ENCODE results near the gene SPPL2B. TPM values are rescaled to one million over a fixed set of nuclear protein-coding genes. Genes with fewer than 3 reads are reported as not detected.
"Not testable (repeated sequence)": the region's sequence is repeated elsewhere in the genome, so short reads cannot be mapped to it uniquely, and the experiment has no call there.

SPPL2B gene
- total and polyA plus RNA-seq, 5 experiments from 2014 or later, result 10.5 to 175 (median 17.3) TPM

DNA sequence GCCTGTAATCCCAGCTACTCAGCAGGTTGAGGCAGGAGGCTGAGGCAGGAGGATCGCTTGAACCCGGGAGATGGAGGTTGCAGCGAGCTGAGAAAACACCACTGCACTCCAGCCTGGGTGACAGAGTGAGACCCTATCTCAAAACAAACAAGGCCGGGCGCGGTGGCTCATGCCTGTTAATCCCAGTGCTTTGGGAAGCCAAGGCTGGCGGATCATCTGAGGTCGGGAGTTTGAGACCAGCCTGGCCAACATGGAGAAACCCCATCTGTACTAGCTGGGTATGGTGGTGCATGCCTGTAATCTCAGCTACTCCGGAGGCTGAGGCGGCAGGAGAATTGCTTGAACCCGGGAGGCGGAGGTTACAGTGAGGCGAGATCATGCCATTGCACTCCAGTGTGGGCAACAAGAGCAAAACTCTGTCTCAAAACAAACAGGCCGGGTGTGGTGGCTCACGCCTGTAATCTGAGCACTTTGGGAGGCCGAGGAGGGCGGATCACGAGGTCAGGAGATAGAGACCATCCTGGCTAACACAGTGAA is 66.9 kb downstream of the SPPL2B start:
- not testable (repeated sequence) for ATAC-seq, DNase-seq, H3K27me3 Mint-ChIP-seq, H3K36me3 Mint-ChIP-seq, H3K4me3 Mint-ChIP-seq, H3K9me3 Mint-ChIP-seq
- H3K4me1 Mint-ChIP-seq, result peaks cover 3 to 16% (median 5%) of the 10 kb centered on the region in 4 donors
- POLR2A ChIA-PET, result interaction anchor here (0.5 to 2.7 kb wide), 3 partner anchors 32 to 125 kb away, joined by 5 to 15 read pairs (median 7); partner anchors contain the start of gene TIMM13
- peak overlapping the region in 2 of 10 donors; percentile 70 to 86 for H3K27ac Mint-ChIP-seq

DNA sequence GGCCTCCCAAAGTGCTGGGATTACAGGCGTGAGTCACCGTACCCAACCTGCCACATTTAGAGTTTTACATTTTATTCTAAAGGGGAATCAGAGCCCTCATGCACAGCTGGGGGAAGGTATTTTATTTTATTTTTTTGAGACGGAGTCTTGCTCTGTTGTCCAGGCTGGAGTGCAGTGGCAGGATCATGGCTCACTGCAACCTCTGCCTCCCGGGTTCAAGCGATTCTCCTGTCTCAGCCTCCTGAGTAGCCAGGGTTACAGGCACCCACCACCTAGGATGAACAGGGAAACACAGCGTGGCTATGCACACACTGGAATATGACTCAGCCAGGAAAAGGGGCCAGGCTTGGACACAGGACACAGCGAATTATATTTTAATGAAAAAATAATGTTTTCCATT is 68.7 kb downstream of the SPPL2B start:
- POLR2A ChIA-PET, H3K27me3 Mint-ChIP-seq, H3K9me3 Mint-ChIP-seq, H3K4me3 Mint-ChIP-seq, H3K27ac Mint-ChIP-seq, DNase-seq, H3K36me3 Mint-ChIP-seq, ATAC-seq: not testable (repeated sequence)
- H3K4me1 Mint-ChIP-seq, result peaks cover 0 to 12% (median under 1%) of the 10 kb centered on the region in 4 donors

DNA sequence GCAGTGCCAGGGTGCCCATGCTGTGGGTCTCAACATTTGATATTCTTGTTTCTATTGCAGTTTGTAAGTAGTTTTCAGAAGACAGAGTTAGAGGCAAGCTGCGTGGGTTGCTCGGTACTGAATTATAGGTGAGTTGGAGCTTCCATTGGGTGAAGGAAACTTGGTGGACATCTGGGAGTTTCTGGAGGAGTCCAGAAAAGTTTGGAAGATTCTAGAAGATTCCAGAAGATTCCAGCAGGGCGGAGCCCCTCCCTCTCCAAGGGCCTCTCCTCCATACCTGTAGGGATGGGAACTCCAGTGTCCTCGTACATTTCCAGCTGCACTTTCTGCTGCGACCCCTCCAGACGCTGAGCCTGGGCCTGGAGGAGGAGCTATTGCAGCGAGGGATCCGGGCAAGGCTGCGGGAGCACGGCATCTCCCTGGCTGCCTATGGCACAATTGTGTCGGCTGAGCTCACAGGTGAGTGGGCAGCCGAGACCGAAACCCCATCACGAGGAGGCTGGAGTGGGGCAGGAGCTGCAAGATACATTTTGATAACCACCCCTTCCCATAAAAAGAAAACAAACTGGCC is 70.3 kb downstream of the SPPL2B start:
- no peaks in the 10 kb centered on the region for H3K9me3 Mint-ChIP-seq
- POLR2A ChIA-PET, result no interaction called here
- DNase-seq, result no peak
- peaks cover 0 to 1% (median 0%) of the 10 kb centered on the region in 5 donors for H3K27me3 Mint-ChIP-seq
- no peak for ATAC-seq
- peaks cover 0 to 12% (median 2%) of the 10 kb centered on the region in 4 donors for H3K4me1 Mint-ChIP-seq
- H3K27ac Mint-ChIP-seq, result no peak overlapping the region
- no peak overlapping the region for H3K4me3 Mint-ChIP-seq
- H3K36me3 Mint-ChIP-seq, result no peaks in the 10 kb centered on the region

DNA sequence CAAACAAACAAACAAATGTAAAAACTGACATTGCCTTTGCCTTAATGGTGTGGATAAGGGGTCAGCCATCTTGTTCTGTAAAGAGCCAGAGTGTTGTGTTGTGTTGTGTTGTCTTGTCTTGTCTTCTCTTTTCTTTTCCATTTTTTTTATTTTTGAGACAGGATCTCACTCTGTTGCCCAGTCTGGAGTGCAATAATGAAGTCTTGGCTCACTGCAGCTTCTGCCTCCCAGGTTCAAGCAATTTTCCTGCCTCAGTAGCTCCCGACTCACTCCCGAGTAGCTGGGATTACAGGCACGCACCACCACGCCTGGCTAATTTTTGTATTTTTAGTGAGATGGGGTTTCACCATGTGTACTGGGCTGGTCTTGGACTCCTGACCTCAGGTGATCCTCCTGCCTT is 71.1 kb downstream of the SPPL2B start:
- no peak for DNase-seq
- Mint-ChIP-seq H3K4me1 (peaks cover 0 to 5% (median 1%) of the 10 kb centered on the region in 4 donors), H3K36me3 (no peaks in the 10 kb centered on the region), H3K27ac (no peak overlapping the region), H3K4me3 (no peak overlapping the region), H3K9me3 (no peaks in the 10 kb centered on the region), H3K27me3 (no peaks in the 10 kb centered on the region)
- ATAC-seq, result no peak
- POLR2A ChIA-PET, result no interaction called here

Other genes with a start within 250 kb of the SPPL2B start
- 100 to 1,000 TPM in 1 of 2 experiments, 10 to 100 TPM in 1; 94.0 to 101 TPM for gene MOB3A, start 232.4 kb upstream of the SPPL2B start, total RNA-seq
- gene MOB3A, start 232.4 kb upstream of the SPPL2B start, polyA plus RNA-seq, result 10 to 100 TPM; 40.5 to 90.4 (median 53.1) TPM
- gene IZUMO4, start 231.8 kb upstream of the SPPL2B start, total RNA-seq, result 10 to 100 TPM; 16.6 to 18.7 TPM
- 1 to 10 TPM in 1 of 3 donors, under 1 TPM in 2; 0.26 to 1.4 (median 0.85) TPM for gene IZUMO4, start 231.8 kb upstream of the SPPL2B start, polyA plus RNA-seq
- gene AP3D1, start 177.1 kb upstream of the SPPL2B start, total RNA-seq, result 10 to 100 TPM; 71.3 to 83.2 TPM
- 10 to 100 TPM; 12.8 to 45.0 (median 13.6) TPM for gene AP3D1, start 177.1 kb upstream of the SPPL2B start, polyA plus RNA-seq
- 10 to 100 TPM; 24.5 to 28.5 TPM for gene DOT1L, start 164.8 kb upstream of the SPPL2B start, total RNA-seq
- 1 to 10 TPM in 1 of 3 donors, under 1 TPM in 2; 0.30 to 1.0 (median 0.62) TPM for gene DOT1L, start 164.8 kb upstream of the SPPL2B start, polyA plus RNA-seq
- 10 to 100 TPM; 56.7 to 59.8 TPM for gene PLEKHJ1, start 92.4 kb upstream of the SPPL2B start, total RNA-seq
- gene PLEKHJ1, start 92.4 kb upstream of the SPPL2B start, polyA plus RNA-seq, result 100 to 1,000 TPM in 2 of 3 donors, 10 to 100 TPM in 1; 85.2 to 106 (median 101) TPM
- gene SF3A2, start 91.9 kb upstream of the SPPL2B start, total RNA-seq, result 100 to 1,000 TPM; 149 to 162 TPM
- gene SF3A2, start 91.9 kb upstream of the SPPL2B start, polyA plus RNA-seq, result 10 to 100 TPM; 16.3 to 33.5 (median 26.0) TPM
- 10 to 100 TPM; 13.6 to 14.0 TPM for gene AMH, start 79.4 kb upstream of the SPPL2B start, total RNA-seq
- not detected for gene AMH, start 79.4 kb upstream of the SPPL2B start, polyA plus RNA-seq
- gene JSRP1, start 72.3 kb upstream of the SPPL2B start, total RNA-seq, result under 1 TPM in 1 of 2 experiments, not detected in 1; 0.70 TPM
- 1 to 10 TPM in 1 of 3 donors, under 1 TPM in 2; 0.41 to 1.3 (median 0.59) TPM for gene JSRP1, start 72.3 kb upstream of the SPPL2B start, polyA plus RNA-seq
- under 1 TPM; 0.14 to 0.23 TPM for gene PEAK3, start 46.5 kb upstream of the SPPL2B start, total RNA-seq
- gene PEAK3, start 46.5 kb upstream of the SPPL2B start, polyA plus RNA-seq, result under 1 TPM in 1 of 3 donors, not detected in 2; 0.15 TPM
- gene LINGO3, start 20.5 kb upstream of the SPPL2B start, total RNA-seq, result 1 to 10 TPM; 1.1 to 1.4 TPM
- gene LINGO3, start 20.5 kb upstream of the SPPL2B start, polyA plus RNA-seq, result 1 to 10 TPM; 2.7 to 9.2 (median 5.1) TPM
- gene LSM7, start 98 bp upstream of the SPPL2B start, total RNA-seq, result 100 to 1,000 TPM in 1 of 2 experiments, 10 to 100 TPM in 1; 99.1 to 102 TPM
- gene LSM7, start 98 bp upstream of the SPPL2B start, polyA plus RNA-seq, result 100 to 1,000 TPM; 187 to 197 (median 196) TPM
- not detected for gene TMPRSS9, start 31.6 kb downstream of the SPPL2B start, total RNA-seq
- gene TMPRSS9, start 31.6 kb downstream of the SPPL2B start, polyA plus RNA-seq, result not detected
- 10 to 100 TPM; 33.6 to 38.3 TPM for gene TIMM13, start 98.9 kb downstream of the SPPL2B start, total RNA-seq
- gene TIMM13, start 98.9 kb downstream of the SPPL2B start, polyA plus RNA-seq, result 10 to 100 TPM; 74.4 to 92.2 (median 83.0) TPM
- gene LMNB2, start 128.3 kb downstream of the SPPL2B start, total RNA-seq, result 10 to 100 TPM; 17.3 to 19.6 TPM
- 10 to 100 TPM in 1 of 3 donors, 1 to 10 TPM in 2; 5.4 to 10.5 (median 7.4) TPM for gene LMNB2, start 128.3 kb downstream of the SPPL2B start, polyA plus RNA-seq
- 100 to 1,000 TPM; 108 to 115 TPM for gene GADD45B, start 147.4 kb downstream of the SPPL2B start, total RNA-seq
- 10 to 100 TPM; 41.0 to 57.3 (median 43.8) TPM for gene GADD45B, start 147.4 kb downstream of the SPPL2B start, polyA plus RNA-seq